K562 (cell line): ENCODE measurements around the gene FBRS. TPM values are rescaled to one million over a fixed set of nuclear protein-coding genes. Genes with fewer than 3 reads are reported as not detected.

Source experiments
- CHD4 ChIP-seq: fragments of 200-600 bp; sonication (generic); IDR thresholded peaks from 3 replicates; pipeline ENCODE4 v1.6.1; 2012; ENCODE audit warnings: low read depth, mild to moderate bottlenecking, mixed read lengths, low read length, inconsistent platforms; ENCODE audit not compliant: insufficient read depth, insufficient replicate concordance, poor library complexity, severe bottlenecking
- CTBP1 ChIP-seq: fragments of 450-650 bp; IDR thresholded peaks from 2 replicates; pipeline ENCODE4 v1.6.1; 2016; ENCODE audit warnings: borderline replicate concordance
- EP300 ChIP-seq: IDR thresholded peaks from 2 replicates; pipeline ENCODE4 v1.6.1; 2012; ENCODE audit warnings: low read length, improper control_type of control experiment
- HDAC3 ChIP-seq: fragments of 450-650 bp; IDR thresholded peaks from 2 replicates; pipeline ENCODE4 v1.6.1; 2018; ENCODE audit warnings: borderline replicate concordance, mild to moderate bottlenecking, moderate library complexity; ENCODE audit not compliant: partially characterized antibody
- HMGN3 ChIP-seq: IDR thresholded peaks from 2 replicates; pipeline ENCODE4 v1.6.1; 2011; ENCODE audit warnings: borderline replicate concordance, low read depth, mild to moderate bottlenecking, mixed read lengths, low read length; ENCODE audit not compliant: insufficient read length; ENCODE audit errors: extremely low read depth
- ILF3 ChIP-seq: fragments of 450-650 bp; IDR thresholded peaks from 2 replicates; pipeline ENCODE4 v1.6.1; 2018; ENCODE audit warnings: antibody characterized with exemption, mild to moderate bottlenecking, moderate library complexity, borderline replicate concordance
- IRF9 ChIP-seq: fragments of 450-650 bp; IDR thresholded peaks from 2 replicates; pipeline ENCODE4 v1.6.1; 2016; ENCODE audit warnings: missing biosample characterization, missing genetic modification characterization
- KLF6 ChIP-seq: fragments of 250-450 bp; sonication (Bioruptor Pico); IDR thresholded peaks from 2 replicates; pipeline ENCODE4 v1.4.0; 2020; ENCODE audit warnings: mild to moderate bottlenecking, moderate library complexity, borderline replicate concordance
- MECOM ChIP-seq: fragments of 250-450 bp; sonication (Bioruptor Pico); IDR thresholded peaks from 2 replicates; pipeline ENCODE4 v1.8.0; 2022; ENCODE audit warnings: inconsistent platforms
- MNT ChIP-seq, 2 experiments: fragments of 450-650 bp; conservative IDR thresholded peaks; 2 replicates each; pipeline ENCODE4 v1.6.1; 2017; ENCODE audit warnings: mild to moderate bottlenecking in 2 of 2, moderate library complexity in 2 of 2
- RBM17 ChIP-seq: fragments of 200-400 bp; formaldehyde crosslinking; IDR thresholded peaks from 2 replicates; pipeline ENCODE4 v1.6.1; 2017; ENCODE audit warnings: low read depth, mild to moderate bottlenecking, low read length, borderline replicate concordance
- SRSF9 ChIP-seq: fragments of 200-400 bp; formaldehyde crosslinking; IDR thresholded peaks from 2 replicates; pipeline ENCODE4 v1.6.1; 2017; ENCODE audit warnings: low read depth, low read length, borderline replicate concordance
- ZKSCAN8 ChIP-seq: fragments of 200-800 bp; sonication (Bioruptor generic); IDR thresholded peaks from 2 replicates; pipeline ENCODE4 v1.6.1; 2016; ENCODE audit warnings: missing genetic modification characterization, missing compliant biosample characterization
- polyA plus RNA-seq, 8 experiments: library from polyadenylated mRNA; depleted of rRNA in 4 of 8; stranded (reverse) in 5 of 8; unstranded in 3 of 8; fragments of >200 nt; fragmentation: Nextera tagmentation in 2 of 8; fragmentation: Illumina TruSeq in 1 of 8; extraction: Ambion mirVana in 2 of 8; extraction: Trizol in 1 of 8; gene quantifications; 2 replicates each; pipeline versions ENCODE4 v1.2.1 to v1.2.3, GENCODE V29; 2011 to 2014; ENCODE audit warnings: inconsistent platforms in 1 of 8, missing spikeins in 1 of 8
- total RNA-seq, 7 experiments: library from RNA; depleted of rRNA in 6 of 7; stranded (reverse); fragments of >200 nt in 6 of 7; fragmentation: Illumina TruSeq in 2 of 7; extraction: Trizol in 2 of 7; gene quantifications; 2 replicates each; pipeline versions ENCODE4 v1.2.1 to v1.2.3, GENCODE V29; 2011 to 2021; ENCODE audit warnings: low replicate concordance in 1 of 7
- TF ChIP-seq, protein P1 (sequence below), 2 experiments: fragments of 450-650 bp; IDR thresholded peaks; 2 replicates each; pipeline ENCODE4 v1.6.1; 2018; ENCODE audit warnings: mild to moderate bottlenecking in 2 of 2, low read depth in 1 of 2; ENCODE audit not compliant: partially characterized antibody in 2 of 2

The FBRS gene
- total and polyA plus RNA-seq, 9 of the 15 experiments (the other 6 are each of a cell fraction or from before 2014, with no cell fraction given) = 0.32 to 59.5 (median 13.1) TPM

DNA sequence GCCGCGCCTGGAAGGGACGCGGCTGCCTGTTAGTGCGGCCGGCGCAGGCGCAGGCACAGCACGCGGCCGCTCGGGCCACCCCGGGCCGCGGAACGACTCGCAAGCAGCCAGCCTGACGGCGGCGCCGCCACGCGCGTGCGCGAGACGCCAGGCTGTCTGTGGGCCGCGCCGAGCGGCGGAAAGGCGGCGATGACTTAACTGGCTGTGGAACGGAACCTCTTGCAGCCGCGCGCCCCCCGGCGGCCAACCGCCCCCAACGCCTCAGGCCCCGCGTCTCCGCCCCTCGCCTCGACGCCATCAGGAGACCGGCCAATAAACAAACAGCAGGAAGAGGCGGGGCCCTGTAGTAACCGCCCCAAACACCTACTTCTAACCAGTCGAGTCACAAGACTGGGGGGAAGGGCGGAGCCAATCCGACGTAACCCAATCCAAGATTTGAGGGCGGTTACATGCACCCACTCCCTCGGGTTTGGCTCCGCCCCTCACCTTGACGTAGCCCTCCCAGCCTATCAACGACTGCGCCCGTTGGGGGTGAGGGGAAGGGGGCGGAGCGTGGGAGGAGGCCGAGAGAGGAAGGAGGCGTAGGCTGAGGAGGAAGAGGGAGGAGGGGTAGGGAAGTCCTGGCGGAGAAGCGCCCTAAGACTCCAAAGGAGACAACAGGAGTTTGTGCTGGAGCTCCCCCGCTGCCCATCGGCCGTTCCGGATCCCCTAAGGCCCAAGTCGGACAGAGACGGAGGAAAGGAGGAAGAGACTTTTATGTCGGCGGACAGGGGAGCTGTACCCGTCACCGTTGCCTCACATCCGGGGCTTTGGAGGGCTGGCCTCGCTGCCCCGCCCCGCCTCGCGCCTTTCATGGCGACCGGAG is at the start of gene FBRS (continued):
- TF ChIP-seq MECOM (no peak), CTBP1 (peak; percentile 97), HDAC3 (no peak), MNT (conservative IDR thresholded peaks at IDR 0.05) (peak; percentile 38 to 70), KLF6 (CRISPR knock-in tag) (no peak), EP300 (no peak), ILF3 (peak; percentile 66; the same call in 1 of the 2 replicates), SRSF9 (no peak), HMGN3 (peak; percentile 97), RBM17 (no peak), CHD4 (no peak), ZKSCAN8 (CRISPR knock-in tag) (no peak), IRF9 (tag) (no peak)
- TF ChIP-seq, protein P1, sequence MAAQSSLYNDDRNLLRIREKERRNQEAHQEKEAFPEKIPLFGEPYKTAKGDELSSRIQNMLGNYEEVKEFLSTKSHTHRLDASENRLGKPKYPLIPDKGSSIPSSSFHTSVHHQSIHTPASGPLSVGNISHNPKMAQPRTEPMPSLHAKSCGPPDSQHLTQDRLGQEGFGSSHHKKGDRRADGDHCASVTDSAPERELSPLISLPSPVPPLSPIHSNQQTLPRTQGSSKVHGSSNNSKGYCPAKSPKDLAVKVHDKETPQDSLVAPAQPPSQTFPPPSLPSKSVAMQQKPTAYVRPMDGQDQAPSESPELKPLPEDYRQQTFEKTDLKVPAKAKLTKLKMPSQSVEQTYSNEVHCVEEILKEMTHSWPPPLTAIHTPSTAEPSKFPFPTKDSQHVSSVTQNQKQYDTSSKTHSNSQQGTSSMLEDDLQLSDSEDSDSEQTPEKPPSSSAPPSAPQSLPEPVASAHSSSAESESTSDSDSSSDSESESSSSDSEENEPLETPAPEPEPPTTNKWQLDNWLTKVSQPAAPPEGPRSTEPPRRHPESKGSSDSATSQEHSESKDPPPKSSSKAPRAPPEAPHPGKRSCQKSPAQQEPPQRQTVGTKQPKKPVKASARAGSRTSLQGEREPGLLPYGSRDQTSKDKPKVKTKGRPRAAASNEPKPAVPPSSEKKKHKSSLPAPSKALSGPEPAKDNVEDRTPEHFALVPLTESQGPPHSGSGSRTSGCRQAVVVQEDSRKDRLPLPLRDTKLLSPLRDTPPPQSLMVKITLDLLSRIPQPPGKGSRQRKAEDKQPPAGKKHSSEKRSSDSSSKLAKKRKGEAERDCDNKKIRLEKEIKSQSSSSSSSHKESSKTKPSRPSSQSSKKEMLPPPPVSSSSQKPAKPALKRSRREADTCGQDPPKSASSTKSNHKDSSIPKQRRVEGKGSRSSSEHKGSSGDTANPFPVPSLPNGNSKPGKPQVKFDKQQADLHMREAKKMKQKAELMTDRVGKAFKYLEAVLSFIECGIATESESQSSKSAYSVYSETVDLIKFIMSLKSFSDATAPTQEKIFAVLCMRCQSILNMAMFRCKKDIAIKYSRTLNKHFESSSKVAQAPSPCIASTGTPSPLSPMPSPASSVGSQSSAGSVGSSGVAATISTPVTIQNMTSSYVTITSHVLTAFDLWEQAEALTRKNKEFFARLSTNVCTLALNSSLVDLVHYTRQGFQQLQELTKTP (IDR thresholded peaks at IDR 0.05; ENCODE audit: low read depth in 1 of 2, partially characterized antibody in 2 of 2) = no peak
